Measurements from ENCODE around the gene ADORA2B. TPM values are rescaled to one million over a fixed set of nuclear protein-coding genes. Genes with fewer than 3 reads are reported as not detected.
"Not testable (repeated sequence)": the region's sequence is repeated elsewhere in the genome, so short reads cannot be mapped to it uniquely, and the experiment has no call there.

Gene ADORA2B
- total RNA-seq, 1 donor from 2014 or later: 7.2 TPM

DNA sequence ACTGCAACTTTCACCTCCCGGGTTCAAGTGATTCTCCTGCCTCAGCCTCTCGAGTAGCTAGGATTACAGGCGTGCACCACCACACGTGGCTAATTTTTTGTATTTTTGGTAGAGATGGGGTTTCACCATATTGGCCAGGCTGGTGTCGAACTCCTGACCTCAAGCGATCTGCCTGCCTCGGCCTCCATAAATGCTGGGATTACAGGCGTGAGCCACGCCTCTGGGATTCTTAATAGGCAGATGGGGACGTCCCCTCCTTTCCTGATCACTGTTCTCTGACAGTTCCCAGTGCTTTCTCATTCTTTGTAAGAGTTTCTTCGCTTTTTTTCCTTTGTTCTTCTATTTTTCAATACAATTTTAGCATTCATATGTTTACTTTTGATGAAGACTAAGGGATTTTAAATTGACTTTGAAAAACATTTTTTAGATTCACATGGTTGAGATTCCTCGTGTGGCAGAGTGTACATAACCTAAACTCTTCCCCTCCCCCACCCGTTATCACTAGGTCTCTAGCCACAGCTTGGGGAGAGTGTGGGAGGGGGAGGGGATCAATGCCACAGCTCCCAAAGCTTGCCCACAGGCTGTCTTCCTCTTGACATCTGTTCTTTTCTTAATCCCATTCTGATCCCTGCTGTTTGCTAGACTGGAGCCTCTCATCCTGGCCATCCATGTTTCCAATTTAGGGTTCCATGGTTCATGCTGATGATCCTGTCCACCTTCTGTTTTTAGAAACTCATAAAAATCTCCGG is 11.0 kb downstream of the ADORA2B start:
- DNase-seq: no peak

- no peak for DNase-seq
Observed at GRCh38 chr17:15957206-15957605, 12.3 kb downstream of the ADORA2B start.

GRCh38 chr17:15957608-15958307 is 12.8 kb downstream of the ADORA2B start:
- no peak for DNase-seq

DNA sequence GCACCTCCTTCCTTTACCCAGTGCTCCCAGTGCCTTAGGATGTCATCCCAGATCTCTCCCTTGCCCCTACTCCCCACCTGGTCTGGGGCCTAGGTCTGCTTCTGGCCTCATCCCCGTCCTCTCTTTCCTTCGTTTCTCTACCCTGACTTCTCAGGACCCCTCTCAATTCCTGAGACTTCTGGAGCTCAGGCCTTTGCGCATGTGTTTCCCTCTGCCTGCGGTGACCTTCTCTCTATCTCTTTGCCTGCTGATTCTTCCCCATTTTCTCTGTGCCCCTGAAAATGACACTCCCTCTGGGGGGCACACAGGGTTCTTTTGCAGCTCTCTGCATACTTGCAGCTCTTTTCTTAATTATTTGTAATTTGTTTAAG is 13.5 kb downstream of the ADORA2B start:
- DNase-seq: no peak

- DNase-seq: no peak
Observed at GRCh38 chr17:15963670-15964110, 18.8 kb downstream of the ADORA2B start.

DNA sequence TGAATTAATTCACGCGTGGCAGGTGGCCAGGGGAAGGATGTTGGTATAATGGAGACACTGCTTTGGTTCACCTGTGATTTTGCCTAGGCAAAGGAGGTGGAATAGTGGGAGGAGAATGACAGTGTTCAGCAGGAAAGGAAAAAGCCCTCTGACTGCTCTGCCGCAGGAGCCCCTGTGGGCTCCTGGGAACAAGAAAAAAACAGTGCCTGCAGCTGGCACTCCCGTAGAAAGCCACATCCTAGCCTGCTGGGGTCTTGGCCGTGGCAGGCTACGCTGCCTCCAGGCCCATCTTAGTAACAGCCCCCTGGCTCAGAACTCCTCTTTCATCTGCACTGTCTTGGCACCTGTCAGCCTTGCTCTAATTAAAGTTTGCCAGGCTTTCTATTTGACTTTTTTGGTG is 20.6 kb downstream of the ADORA2B start:
- no peak for DNase-seq

- DNase-seq: no peak
Observed at GRCh38 chr17:15966183-15966878, 21.4 kb downstream of the ADORA2B start.

DNA sequence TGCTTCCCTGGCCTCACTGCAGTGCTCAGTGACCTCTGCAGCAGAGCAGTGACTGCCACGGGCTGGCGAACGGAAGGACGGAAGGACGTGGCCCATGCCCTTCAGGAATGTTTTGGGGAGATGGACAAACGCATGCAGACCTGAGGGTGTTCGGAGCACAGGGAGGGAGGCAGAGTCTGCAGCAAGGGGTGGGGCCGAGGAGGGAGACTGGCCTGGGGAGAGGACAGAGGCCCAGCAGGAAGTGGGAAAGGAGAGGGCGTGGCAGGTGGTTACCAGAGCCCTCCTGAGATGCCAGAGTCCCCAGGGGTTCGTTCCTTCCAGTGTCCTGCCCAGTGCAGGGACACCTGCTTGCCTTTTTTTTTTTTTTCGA is 21.9 kb downstream of the ADORA2B start:
- DNase-seq: no peak

DNA sequence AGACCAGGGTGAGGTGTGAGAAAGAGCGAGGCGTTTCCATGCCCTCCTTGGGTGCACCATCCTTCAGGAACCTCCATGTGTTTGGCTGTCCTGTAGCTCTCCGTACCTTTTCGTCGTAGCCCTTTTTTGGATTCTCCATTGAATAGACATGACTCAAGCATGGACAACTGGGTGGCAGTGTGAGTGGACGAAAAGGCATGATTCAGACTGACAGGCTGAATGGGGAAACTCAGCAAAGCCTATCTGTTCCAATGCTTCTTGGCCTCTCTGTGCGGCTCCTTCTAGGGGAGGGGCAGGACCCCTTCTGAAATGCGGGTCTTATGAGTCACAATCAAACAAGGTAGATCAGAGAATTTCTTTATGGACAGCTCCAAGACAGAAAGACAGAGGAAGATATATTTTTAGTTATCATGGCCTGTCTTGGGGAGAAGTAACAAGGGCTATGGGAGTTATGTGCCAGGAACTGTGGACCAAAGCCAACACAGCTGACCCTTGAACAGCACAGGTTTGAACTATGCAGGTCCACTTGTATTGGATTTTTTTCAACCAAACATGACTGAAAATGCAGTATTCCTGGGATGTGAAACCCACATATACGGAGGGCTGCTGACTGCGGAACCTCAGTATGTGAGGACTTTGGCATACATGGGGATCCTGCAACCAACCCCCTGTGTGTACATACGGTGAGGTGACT is 22.9 kb downstream of the ADORA2B start:
- DNase-seq: no peak

DNA sequence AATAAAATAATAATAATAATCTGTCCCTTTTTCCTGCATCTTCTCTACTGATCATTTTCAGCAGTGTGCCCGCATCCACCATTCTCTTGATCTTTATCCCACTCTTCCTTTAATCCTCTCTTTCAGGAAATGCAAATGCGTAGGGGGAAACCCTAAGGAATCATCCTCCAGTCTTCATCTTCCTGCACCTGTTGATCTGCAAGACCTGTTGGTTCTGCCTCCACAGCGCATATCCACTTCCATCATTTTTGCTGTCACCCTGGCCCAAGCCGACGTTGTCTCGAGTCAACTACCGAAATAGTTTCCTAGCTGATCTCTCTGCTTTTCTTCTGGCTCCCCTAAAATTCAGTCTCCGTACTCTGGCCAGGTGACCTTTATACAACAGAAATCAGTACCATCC is 24.5 kb downstream of the ADORA2B start:
- DNase-seq: no peak

- no peak for DNase-seq
Observed at GRCh38 chr17:15970500-15970899, 25.6 kb downstream of the ADORA2B start.

DNA sequence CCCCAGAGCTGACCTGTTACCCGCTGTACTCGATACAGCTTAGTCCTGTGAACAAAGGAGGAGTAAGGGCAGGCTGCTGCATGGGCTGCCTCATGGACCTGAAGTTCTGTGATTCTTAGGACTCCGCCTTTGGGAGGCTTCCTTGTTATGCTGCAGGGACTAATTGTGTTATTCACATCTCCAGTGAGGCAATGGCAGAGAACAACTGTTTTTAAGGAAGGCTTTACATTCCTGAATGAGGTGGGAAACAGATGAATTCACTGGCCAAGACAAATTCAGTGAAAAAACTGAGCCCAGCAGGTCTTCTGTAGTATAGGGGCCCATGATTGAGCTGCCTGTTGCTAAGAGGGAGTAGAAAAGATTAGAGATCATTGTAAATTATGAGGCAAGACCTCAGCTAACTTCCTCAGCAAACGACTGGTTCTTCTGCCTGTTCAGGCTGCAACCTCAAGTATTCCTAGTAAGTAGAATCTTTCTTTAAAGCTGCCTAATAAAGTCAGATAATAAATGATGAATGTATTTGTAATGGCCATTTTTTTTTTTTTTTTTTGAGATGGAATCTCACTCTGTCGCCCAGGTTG is 26.3 kb downstream of the ADORA2B start:
- no peak for DNase-seq

- DNase-seq: no peak
Observed at GRCh38 chr17:15971882-15972281, 27.0 kb downstream of the ADORA2B start.

DNA sequence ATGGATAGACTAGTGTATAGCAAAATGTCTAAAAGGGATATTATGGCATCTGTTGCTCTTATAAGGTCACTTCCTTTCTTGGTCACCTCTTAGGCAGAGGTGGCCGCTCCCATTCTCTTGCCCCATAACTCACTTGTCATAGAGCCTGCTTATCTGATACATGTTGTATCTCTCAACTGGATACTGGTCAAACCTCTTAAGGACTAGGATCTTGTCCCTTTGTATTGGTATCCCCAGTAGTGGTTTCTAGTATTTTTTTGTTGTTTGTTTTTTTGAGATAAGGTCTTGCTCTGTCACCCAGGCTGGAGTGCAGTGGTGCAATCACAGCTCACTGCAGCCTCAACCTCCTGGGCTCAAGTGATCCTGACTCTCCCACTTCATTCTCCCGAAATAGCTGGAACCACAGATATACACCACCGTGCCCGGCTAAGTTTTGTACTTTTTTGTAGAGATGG is 27.6 kb downstream of the ADORA2B start:
- no peak for DNase-seq

GRCh38 chr17:15973016-15973415 is 28.1 kb downstream of the ADORA2B start:
- DNase-seq: no peak

DNA sequence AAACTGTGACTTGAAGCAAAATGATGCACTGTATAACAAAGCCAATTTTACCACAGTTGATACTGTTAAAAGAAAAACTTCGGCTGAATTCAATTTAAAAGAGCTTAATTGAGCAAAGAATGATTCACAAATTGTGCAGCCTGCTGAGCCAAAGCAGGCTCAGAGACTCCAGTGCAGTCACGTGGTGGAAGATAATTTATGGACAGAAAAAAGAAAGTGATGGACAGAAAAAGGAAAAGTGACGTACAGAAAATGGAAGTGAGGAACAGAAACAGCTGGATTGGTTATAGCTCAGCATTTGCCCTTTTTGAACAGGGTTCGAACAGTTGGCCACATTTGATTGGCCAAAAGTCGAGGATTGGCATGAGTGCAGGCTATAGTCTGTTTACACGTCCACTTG is 28.9 kb downstream of the ADORA2B start:
- DNase-seq: no peak

GRCh38 chr17:15977894-15978293 is 33.0 kb downstream of the ADORA2B start:
- no peak for DNase-seq

- no peak for DNase-seq
Observed at GRCh38 chr17:15978606-15979005, 33.7 kb downstream of the ADORA2B start.

- not testable (repeated sequence) for DNase-seq
Observed at GRCh38 chr17:15979013-15979412, 34.1 kb downstream of the ADORA2B start.

DNA sequence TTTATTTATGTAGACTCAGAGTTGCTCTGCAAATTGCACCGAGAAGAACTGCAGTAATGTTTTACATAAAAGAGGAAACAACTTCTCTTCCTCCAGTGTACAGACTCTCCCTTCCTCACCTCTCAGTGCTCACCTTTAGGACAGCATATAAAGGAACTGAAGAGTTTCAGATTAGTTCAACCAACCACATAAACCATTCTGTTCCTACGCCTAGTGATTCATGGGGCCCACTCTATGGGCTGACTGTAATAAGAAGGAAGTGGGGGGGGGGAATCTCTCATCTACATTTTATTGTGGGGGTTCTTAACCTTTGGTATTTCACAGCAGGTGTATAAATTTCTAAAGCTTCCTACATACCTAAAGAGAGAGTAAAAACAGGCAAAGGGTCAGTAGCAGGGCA is 36.3 kb downstream of the ADORA2B start:
- DNase-seq: no peak

GRCh38 chr17:15981646-15982580 is 37.0 kb downstream of the ADORA2B start:
- no peak for DNase-seq
